Liver (tissue), 9 donors: ENCODE measurements around the gene ACOT12. TPM values are rescaled to one million over a fixed set of nuclear protein-coding genes. Genes with fewer than 3 reads are reported as not detected.

Source experiments
- DNase-seq: peaks from one replicate; pipeline ENCODE4 v3.0.0-alpha.2; 2017; ENCODE audit warnings: low spot score
- H3K27ac ChIP-seq, 2 donors: one replicate each; pipeline ENCODE4 v1.7.0; 2013; ENCODE audit warnings: inconsistent platforms in 2 of 2, low read length in 2 of 2, control low read depth in 1 of 2, low read depth in 1 of 2, mild to moderate bottlenecking in 1 of 2
- H3K27me3 ChIP-seq, 4 donors: one replicate each; pipeline versions ENCODE4 v1.6.1 to v1.7.0; 2013; ENCODE audit warnings: low read length in 3 of 4, inconsistent platforms in 1 of 4, mild to moderate bottlenecking in 1 of 4, moderate library complexity in 1 of 4; ENCODE audit not compliant: control insufficient read depth in 4 of 4, insufficient read depth in 4 of 4
- H3K36me3 ChIP-seq, 4 donors: one replicate each; pipeline versions ENCODE4 v1.6.1 to v1.7.0; 2013; ENCODE audit warnings: low read length in 3 of 4, mild to moderate bottlenecking in 3 of 4, low read depth in 1 of 4, moderate library complexity in 1 of 4; ENCODE audit not compliant: control insufficient read depth in 4 of 4, insufficient read depth in 3 of 4
- H3K4me1 ChIP-seq, 4 donors: one replicate each; pipeline versions ENCODE4 v1.6.1 to v1.7.0; 2013; ENCODE audit warnings: low read length in 3 of 4, mild to moderate bottlenecking in 3 of 4, moderate library complexity in 1 of 4; ENCODE audit not compliant: control insufficient read depth in 4 of 4, insufficient read depth in 4 of 4
- H3K4me3 ChIP-seq, 3 donors: one replicate each; pipeline versions ENCODE4 v1.6.1 to v1.7.0; 2013; ENCODE audit warnings: low read length in 3 of 3, control low read depth in 1 of 3, low read depth in 1 of 3, mild to moderate bottlenecking in 1 of 3
- H3K9ac ChIP-seq, 2 donors: one replicate each; pipeline ENCODE4 v1.7.0; 2013; ENCODE audit warnings: low read length in 2 of 2, mild to moderate bottlenecking in 2 of 2, moderate library complexity in 2 of 2, control low read depth in 1 of 2, low read depth in 1 of 2
- H3K9me3 ChIP-seq, 4 donors: one replicate each; pipeline versions ENCODE4 v1.6.1 to v1.7.0; 2013; ENCODE audit warnings: low read length in 3 of 4; ENCODE audit not compliant: control insufficient read depth in 4 of 4
- ATF3 ChIP-seq: IDR thresholded peaks from 2 replicates; pipeline ENCODE4 v1.6.1; 2016; ENCODE audit warnings: antibody characterized with exemption
- CTCF ChIP-seq: fragments of 150-350 bp; IDR thresholded peaks from 2 replicates; pipeline ENCODE4 v1.5.1; 2017; ENCODE audit warnings: improper control_type of control experiment, low read depth, low read length; ENCODE audit not compliant: missing input control
- EGR1 ChIP-seq, 2 donors: IDR thresholded peaks; 2 replicates each; pipeline ENCODE4 v1.6.1; 2016 to 2018; ENCODE audit warnings: antibody characterized with exemption in 2 of 2, low read depth in 2 of 2
- FOXA1 ChIP-seq: IDR thresholded peaks from 2 replicates; pipeline ENCODE4 v1.6.1; 2016; ENCODE audit warnings: antibody characterized with exemption
- FOXA2 ChIP-seq: IDR thresholded peaks from 2 replicates; pipeline ENCODE4 v1.6.1; 2016; ENCODE audit warnings: antibody characterized with exemption
- GABPA ChIP-seq, 2 donors: IDR thresholded peaks in 1 of 2; conservative IDR thresholded peaks in 1 of 2; 2 replicates each; pipeline ENCODE4 v1.6.1; 2016; ENCODE audit warnings: antibody characterized with exemption in 2 of 2, mild to moderate bottlenecking in 1 of 2, moderate library complexity in 1 of 2
- HNF4A ChIP-seq, 2 donors: conservative IDR thresholded peaks; 2 replicates each; pipeline ENCODE4 v1.6.1; 2016; ENCODE audit warnings: antibody characterized with exemption in 2 of 2, mild to moderate bottlenecking in 2 of 2
- HNF4G ChIP-seq: IDR thresholded peaks from 2 replicates; pipeline ENCODE4 v1.6.1; 2016; ENCODE audit warnings: antibody characterized with exemption
- JUND ChIP-seq, 2 donors: IDR thresholded peaks; 2 replicates each; pipeline ENCODE4 v1.6.1; 2016; ENCODE audit warnings: antibody characterized with exemption in 2 of 2
- MAX ChIP-seq: IDR thresholded peaks from 2 replicates; pipeline ENCODE4 v1.6.1; 2016; ENCODE audit warnings: antibody characterized with exemption
- NR2F2 ChIP-seq: IDR thresholded peaks from 2 replicates; pipeline ENCODE4 v1.6.1; 2016; ENCODE audit warnings: antibody characterized with exemption
- RAD21 ChIP-seq, 2 donors: IDR thresholded peaks; 2 replicates each; pipeline ENCODE4 v1.6.1; 2016; ENCODE audit warnings: antibody characterized with exemption in 2 of 2, mild to moderate bottlenecking in 2 of 2
- REST ChIP-seq: IDR thresholded peaks from 2 replicates; pipeline ENCODE4 v1.6.1; 2016; ENCODE audit warnings: antibody characterized with exemption, mild to moderate bottlenecking
- RXRA ChIP-seq, 2 donors: IDR thresholded peaks; 2 replicates each; pipeline ENCODE4 v1.6.1; 2017 to 2018; ENCODE audit warnings: antibody characterized with exemption in 2 of 2, mild to moderate bottlenecking in 1 of 2
- SP1 ChIP-seq: IDR thresholded peaks from 2 replicates; pipeline ENCODE4 v1.6.1; 2018; ENCODE audit warnings: antibody characterized with exemption, mild to moderate bottlenecking
- TAF1 ChIP-seq: conservative IDR thresholded peaks from 2 replicates; pipeline ENCODE4 v1.6.1; 2016; ENCODE audit warnings: antibody characterized with exemption, mild to moderate bottlenecking
- YY1 ChIP-seq: IDR thresholded peaks from 2 replicates; pipeline ENCODE4 v1.6.1; 2016; ENCODE audit warnings: antibody characterized with exemption, mild to moderate bottlenecking
- ZBTB33 ChIP-seq: IDR thresholded peaks from 2 replicates; pipeline ENCODE4 v1.6.1; 2016; ENCODE audit warnings: antibody characterized with exemption
- WGBS: extraction: QIAGEN DNeasy Blood & Tissue Kit; methylation state at CpG from one replicate; pipeline ENCODE4 v1.1.7; 2013; 5-methylcytosine and 5-hydroxymethylcytosine counted together
- polyA plus RNA-seq, 2 donors: library from polyadenylated mRNA; stranded (reverse) in 1 of 2; unstranded in 1 of 2; fragments of 200-250 nt in 1 of 2; fragments of >200 nt in 1 of 2; fragmentation: Nextera tagmentation in 1 of 2; extraction: Ambion mirVana in 1 of 2; gene quantifications; one replicate each; pipeline versions ENCODE4 v1.2.1 to v1.2.3, GENCODE V29; 2013 to 2015
- total RNA-seq, 2 donors: library from RNA; depleted of rRNA; stranded (reverse); fragments of >200 nt; gene quantifications; one replicate each; pipeline ENCODE4 v1.2.3, GENCODE V29; 2014
- donor health status: healthy.
- donor health status: healthy.
- donor health status: healthy.
- donor health status: healthy.
- donor health status: healthy.

Gene ACOT12
- total and polyA plus RNA-seq, 4 donors: 16.9 to 76.4 (median 38.8) TPM

GRCh38 chr5:81401266-81401665 is 7.3 kb upstream of the ACOT12 start:
- H3K4me1 ChIP-seq: peaks cover 4 to 19% (median 8%) of the 10 kb centered on the region in 4 donors
- no peak for DNase-seq
- WGBS: 95% methylated on average over 11 of the region's 11 CpGs
- H3K9me3 ChIP-seq: no peaks in the 10 kb centered on the region
- TF ChIP-seq HNF4A (conservative IDR thresholded peaks at IDR 0.05): no peak
- TF ChIP-seq GABPA (IDR thresholded peaks at IDR 0.05 in 1 of 2, conservative IDR thresholded peaks at IDR 0.05 in 1 of 2): no peak
- no peak for TF ChIP-seq HNF4G
- TF ChIP-seq FOXA2: no peak
- TF ChIP-seq MAX: no peak
- TF ChIP-seq ZBTB33: no peak
- no peak for TF ChIP-seq RXRA (IDR thresholded peaks at IDR 0.05)
- TF ChIP-seq RAD21 (IDR thresholded peaks at IDR 0.05): no peak
- no peak for TF ChIP-seq NR2F2
- no peak for TF ChIP-seq EGR1 (IDR thresholded peaks at IDR 0.05; ENCODE audit: low read depth in 2 of 2)
- no peak for TF ChIP-seq YY1
- TF ChIP-seq CTCF: no peak
- no peak for TF ChIP-seq REST
- TF ChIP-seq JUND (IDR thresholded peaks at IDR 0.05): no peak
- no peak for TF ChIP-seq FOXA1
- no peak for TF ChIP-seq ATF3
- no peak for TF ChIP-seq SP1
- no peak for TF ChIP-seq TAF1
- no peak overlapping the region for H3K4me3 ChIP-seq
- no peak overlapping the region for H3K9ac ChIP-seq
- no peak overlapping the region for H3K27ac ChIP-seq
- no peaks in the 10 kb centered on the region for H3K27me3 ChIP-seq
- H3K36me3 ChIP-seq: no peaks in the 10 kb centered on the region
